ENCODE data around the gene CCR7.

The CCR7 gene

GRCh38 chr17:40531051-40531991 is 34.0 kb downstream of the CCR7 start:
- no peak overlapping the region for H3K27ac ChIP-seq (ENCODE audit: low read length)

DNA sequence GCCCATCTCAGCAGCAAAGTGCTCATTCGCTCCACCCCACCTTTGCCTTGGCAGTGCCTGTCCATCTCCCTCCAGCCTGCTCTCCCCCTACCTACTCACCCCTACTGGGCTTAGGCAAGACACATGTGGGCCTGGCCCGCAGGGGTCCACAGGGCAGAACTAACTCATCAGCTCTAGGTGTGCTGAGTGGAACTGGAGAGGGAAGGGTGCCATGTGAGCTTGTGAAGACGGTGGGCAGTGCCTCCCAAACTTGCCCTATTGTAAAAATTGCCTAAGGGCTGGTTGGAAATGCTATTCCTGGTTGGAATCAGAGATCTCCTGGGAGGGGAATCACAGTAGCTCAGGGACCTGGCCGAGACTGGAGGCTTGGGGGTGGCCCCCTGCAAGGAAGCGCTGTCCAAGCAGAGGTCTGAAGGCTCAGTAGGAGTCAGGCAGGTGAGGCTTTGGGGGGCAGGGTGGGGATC is 34.7 kb downstream of the CCR7 start:
- H3K9me3 ChIP-seq (ENCODE audit: control insufficient read depth in 2 of 2, low read length in 2 of 2) = no peaks in the 10 kb centered on the region
- no peak overlapping the region for H3K4me3 ChIP-seq (ENCODE audit: low read length in 2 of 2)
- H3K27me3 ChIP-seq (ENCODE audit: control insufficient read depth in 1 of 2, insufficient read depth in 2 of 2, low read length in 2 of 2) = no peaks in the 10 kb centered on the region
- H3K27ac ChIP-seq (ENCODE audit: low read length) = no peak overlapping the region
- no peak overlapping the region for H3K9ac ChIP-seq (ENCODE audit: low read length in 2 of 2)
- H3K4me1 ChIP-seq (ENCODE audit: control insufficient read depth, insufficient read depth, low read length) = peaks cover 24% of the 10 kb centered on the region
- H3K36me3 ChIP-seq (ENCODE audit: control insufficient read depth in 2 of 2, insufficient read depth in 2 of 2, low read length in 2 of 2) = no peaks in the 10 kb centered on the region

More at GRCh38 chr17:40531051-40531991, 34.0 kb downstream of the CCR7 start:
- Histone ChIP-seq H3K4me3 (ENCODE audit: low read length in 2 of 2) (no peak overlapping the region), H3K27me3 (ENCODE audit: control insufficient read depth in 1 of 2, insufficient read depth in 2 of 2, low read length in 2 of 2) (no peaks in the 10 kb centered on the region), H3K36me3 (ENCODE audit: control insufficient read depth in 2 of 2, insufficient read depth in 2 of 2, low read length in 2 of 2) (no peaks in the 10 kb centered on the region), H3K9me3 (ENCODE audit: control insufficient read depth in 2 of 2, low read length in 2 of 2) (no peaks in the 10 kb centered on the region), H3K4me1 (ENCODE audit: control insufficient read depth, insufficient read depth, low read length) (peaks cover 31% of the 10 kb centered on the region), H3K9ac (ENCODE audit: low read length in 2 of 2) (peak overlapping the region in 1 of 2 donors; percentile 29)

- peaks cover 24% of the 10 kb centered on the region for H3K4me1 ChIP-seq (ENCODE audit: control insufficient read depth, insufficient read depth, low read length)
- no peaks in the 10 kb centered on the region for H3K27me3 ChIP-seq (ENCODE audit: control insufficient read depth in 1 of 2, insufficient read depth in 2 of 2, low read length in 2 of 2)
- no peak overlapping the region for H3K9ac ChIP-seq (ENCODE audit: low read length in 2 of 2)
- H3K27ac ChIP-seq (ENCODE audit: low read length) = no peak overlapping the region
- H3K4me3 ChIP-seq (ENCODE audit: low read length in 2 of 2) = no peak overlapping the region
- H3K36me3 ChIP-seq (ENCODE audit: control insufficient read depth in 2 of 2, insufficient read depth in 2 of 2, low read length in 2 of 2) = no peaks in the 10 kb centered on the region
- no peaks in the 10 kb centered on the region for H3K9me3 ChIP-seq (ENCODE audit: control insufficient read depth in 2 of 2, low read length in 2 of 2)
These were observed 35.3 kb downstream of the CCR7 start for GRCh38 chr17:40529991-40530390.

- H3K4me1 ChIP-seq (ENCODE audit: control insufficient read depth, insufficient read depth, low read length) = peaks cover 18% of the 10 kb centered on the region
- H3K36me3 ChIP-seq (ENCODE audit: control insufficient read depth in 2 of 2, insufficient read depth in 2 of 2, low read length in 2 of 2) = no peaks in the 10 kb centered on the region
- H3K27me3 ChIP-seq (ENCODE audit: control insufficient read depth in 1 of 2, insufficient read depth in 2 of 2, low read length in 2 of 2) = no peaks in the 10 kb centered on the region
- H3K9me3 ChIP-seq (ENCODE audit: control insufficient read depth in 2 of 2, low read length in 2 of 2) = no peaks in the 10 kb centered on the region
- no peak overlapping the region for H3K9ac ChIP-seq (ENCODE audit: low read length in 2 of 2)
- H3K4me3 ChIP-seq (ENCODE audit: low read length in 2 of 2) = no peak overlapping the region
- no peak overlapping the region for H3K27ac ChIP-seq (ENCODE audit: low read length)
These were observed 36.4 kb downstream of the CCR7 start for GRCh38 chr17:40528692-40529417.

GRCh38 chr17:40526668-40527067 is 38.6 kb downstream of the CCR7 start:
- no peaks in the 10 kb centered on the region for H3K9me3 ChIP-seq (ENCODE audit: control insufficient read depth in 2 of 2, low read length in 2 of 2)
- H3K27ac ChIP-seq (ENCODE audit: low read length) = no peak overlapping the region
- no peaks in the 10 kb centered on the region for H3K27me3 ChIP-seq (ENCODE audit: control insufficient read depth in 1 of 2, insufficient read depth in 2 of 2, low read length in 2 of 2)
- no peak overlapping the region for H3K4me3 ChIP-seq (ENCODE audit: low read length in 2 of 2)
- H3K4me1 ChIP-seq (ENCODE audit: control insufficient read depth, insufficient read depth, low read length) = peaks cover 2% of the 10 kb centered on the region
- H3K36me3 ChIP-seq (ENCODE audit: control insufficient read depth in 2 of 2, insufficient read depth in 2 of 2, low read length in 2 of 2) = no peaks in the 10 kb centered on the region
- H3K9ac ChIP-seq (ENCODE audit: low read length in 2 of 2) = no peak overlapping the region

DNA sequence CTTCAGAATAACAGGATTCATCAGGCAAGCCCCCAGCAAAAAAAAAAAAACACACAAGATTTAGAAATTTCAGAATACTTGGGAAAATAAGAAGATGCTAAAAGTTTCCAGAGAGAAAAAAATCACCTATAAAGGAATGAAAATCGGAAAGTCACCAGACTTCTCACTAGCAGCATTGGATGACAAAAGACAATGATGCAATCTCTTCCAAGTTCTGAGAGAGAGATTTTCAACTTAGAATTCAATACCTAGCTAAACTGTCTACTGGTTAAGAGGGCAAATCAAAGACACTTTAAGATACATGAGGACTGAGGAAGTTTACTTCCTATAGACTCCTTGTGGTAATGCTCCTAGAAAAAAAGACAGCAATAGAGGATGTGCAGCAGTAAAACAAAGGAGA is 40.0 kb downstream of the CCR7 start:
- Histone ChIP-seq H3K36me3 (ENCODE audit: control insufficient read depth in 2 of 2, insufficient read depth in 2 of 2, low read length in 2 of 2) (no peaks in the 10 kb centered on the region), H3K27ac (ENCODE audit: low read length) (no peak overlapping the region), H3K27me3 (ENCODE audit: control insufficient read depth in 1 of 2, insufficient read depth in 2 of 2, low read length in 2 of 2) (no peaks in the 10 kb centered on the region), H3K4me3 (ENCODE audit: low read length in 2 of 2) (no peak overlapping the region), H3K9ac (ENCODE audit: low read length in 2 of 2) (no peak overlapping the region), H3K4me1 (ENCODE audit: control insufficient read depth, insufficient read depth, low read length) (no peaks in the 10 kb centered on the region), H3K9me3 (ENCODE audit: control insufficient read depth in 2 of 2, low read length in 2 of 2) (no peaks in the 10 kb centered on the region)

GRCh38 chr17:40524243-40524965 is 40.9 kb downstream of the CCR7 start:
- H3K27ac ChIP-seq (ENCODE audit: low read length) = no peak overlapping the region
- no peaks in the 10 kb centered on the region for H3K27me3 ChIP-seq (ENCODE audit: control insufficient read depth in 1 of 2, insufficient read depth in 2 of 2, low read length in 2 of 2)
- H3K36me3 ChIP-seq (ENCODE audit: control insufficient read depth in 2 of 2, insufficient read depth in 2 of 2, low read length in 2 of 2) = no peaks in the 10 kb centered on the region
- no peaks in the 10 kb centered on the region for H3K4me1 ChIP-seq (ENCODE audit: control insufficient read depth, insufficient read depth, low read length)
- no peaks in the 10 kb centered on the region for H3K9me3 ChIP-seq (ENCODE audit: control insufficient read depth in 2 of 2, low read length in 2 of 2)
- no peak overlapping the region for H3K4me3 ChIP-seq (ENCODE audit: low read length in 2 of 2)
- no peak overlapping the region for H3K9ac ChIP-seq (ENCODE audit: low read length in 2 of 2)

DNA sequence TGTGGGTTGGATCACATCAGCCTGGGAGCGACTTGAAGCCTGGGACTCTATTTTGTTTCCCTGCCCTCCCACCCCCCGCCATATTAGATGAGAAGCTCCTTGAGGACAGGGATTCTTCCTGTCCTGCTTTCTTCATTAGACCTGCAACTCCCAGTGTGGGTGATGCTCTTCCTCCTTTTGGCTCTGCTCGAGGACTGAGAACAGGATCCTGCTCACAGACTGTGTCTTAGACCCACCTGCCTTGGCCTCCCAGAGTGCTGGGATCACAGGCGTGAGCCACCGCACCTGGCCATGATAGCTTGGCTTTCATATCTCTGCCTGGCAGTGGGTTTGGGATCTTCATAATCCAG is 42.3 kb downstream of the CCR7 start:
- H3K9me3 ChIP-seq (ENCODE audit: control insufficient read depth in 2 of 2, low read length in 2 of 2) = no peaks in the 10 kb centered on the region
- H3K4me3 ChIP-seq (ENCODE audit: low read length in 2 of 2) = no peak overlapping the region
- no peaks in the 10 kb centered on the region for H3K27me3 ChIP-seq (ENCODE audit: control insufficient read depth in 1 of 2, insufficient read depth in 2 of 2, low read length in 2 of 2)
- H3K9ac ChIP-seq (ENCODE audit: low read length in 2 of 2) = no peak overlapping the region
- H3K36me3 ChIP-seq (ENCODE audit: control insufficient read depth in 2 of 2, insufficient read depth in 2 of 2, low read length in 2 of 2) = no peaks in the 10 kb centered on the region
- H3K4me1 ChIP-seq (ENCODE audit: control insufficient read depth, insufficient read depth, low read length) = no peaks in the 10 kb centered on the region
- H3K27ac ChIP-seq (ENCODE audit: low read length) = no peak overlapping the region

GRCh38 chr17:40522250-40522960 is 42.9 kb downstream of the CCR7 start:
- Histone ChIP-seq H3K9me3 (ENCODE audit: control insufficient read depth in 2 of 2, low read length in 2 of 2) (no peaks in the 10 kb centered on the region), H3K27ac (ENCODE audit: low read length) (peak overlapping the region; percentile 31), H3K27me3 (ENCODE audit: control insufficient read depth in 1 of 2, insufficient read depth in 2 of 2, low read length in 2 of 2) (no peaks in the 10 kb centered on the region), H3K9ac (ENCODE audit: low read length in 2 of 2) (no peak overlapping the region), H3K4me1 (ENCODE audit: control insufficient read depth, insufficient read depth, low read length) (no peaks in the 10 kb centered on the region), H3K4me3 (ENCODE audit: low read length in 2 of 2) (no peak overlapping the region), H3K36me3 (ENCODE audit: control insufficient read depth in 2 of 2, insufficient read depth in 2 of 2, low read length in 2 of 2) (no peaks in the 10 kb centered on the region)

DNA sequence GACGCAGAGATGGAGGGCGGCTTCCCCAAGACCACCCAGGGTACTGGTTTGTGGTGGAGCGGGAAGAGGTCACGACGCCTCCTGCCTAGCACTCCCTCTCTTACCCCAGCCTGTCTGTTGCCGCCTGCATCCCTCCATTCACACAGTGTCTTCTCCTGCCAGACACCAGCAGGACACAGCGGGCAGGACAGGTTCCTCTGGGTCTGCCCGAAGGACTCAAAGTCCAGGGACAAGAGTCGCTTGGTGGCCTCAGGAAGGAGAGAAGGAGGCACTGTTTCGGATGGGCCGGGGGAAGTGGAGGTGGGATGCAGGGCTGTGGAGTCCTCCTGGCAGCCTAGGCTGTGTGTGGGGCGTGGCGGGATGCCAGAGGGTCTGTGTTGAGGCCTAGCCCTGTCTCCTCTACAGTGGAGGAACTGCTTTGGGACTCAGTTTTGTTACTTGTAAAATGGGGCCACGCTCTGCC is 44.2 kb downstream of the CCR7 start:
- Histone ChIP-seq H3K27ac (ENCODE audit: low read length) (peak overlapping the region; percentile 31), H3K4me1 (ENCODE audit: control insufficient read depth, insufficient read depth, low read length) (no peaks in the 10 kb centered on the region), H3K9ac (ENCODE audit: low read length in 2 of 2) (no peak overlapping the region), H3K27me3 (ENCODE audit: control insufficient read depth in 1 of 2, insufficient read depth in 2 of 2, low read length in 2 of 2) (no peaks in the 10 kb centered on the region), H3K4me3 (ENCODE audit: low read length in 2 of 2) (no peak overlapping the region), H3K9me3 (ENCODE audit: control insufficient read depth in 2 of 2, low read length in 2 of 2) (no peaks in the 10 kb centered on the region), H3K36me3 (ENCODE audit: control insufficient read depth in 2 of 2, insufficient read depth in 2 of 2, low read length in 2 of 2) (no peaks in the 10 kb centered on the region)
